ENCODE measurements around the gene NEBL. TPM values are rescaled to one million over a fixed set of nuclear protein-coding genes. Genes with fewer than 3 reads are reported as not detected.

The NEBL gene
- total RNA-seq, 4 donors from 2014 or later = 9.8 to 33.0 (median 16.4) TPM

DNA sequence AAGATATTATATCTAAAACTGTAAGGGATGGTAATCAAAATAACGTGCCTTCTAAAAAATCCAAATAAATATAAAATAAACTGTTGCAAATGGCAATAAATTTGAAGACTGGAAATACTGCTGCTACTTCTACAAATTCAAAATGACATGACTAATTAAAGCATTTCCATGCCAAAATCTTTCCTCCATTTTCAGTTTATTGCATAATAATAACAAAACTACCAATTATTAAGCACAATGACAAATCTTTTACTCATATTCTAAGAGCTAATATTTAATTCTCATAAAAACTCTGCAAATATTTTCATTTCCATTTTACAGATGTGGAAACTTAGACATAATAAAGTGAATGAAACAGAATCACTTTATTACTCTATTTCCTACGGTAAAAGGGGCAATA, 38.8 kb upstream of the NEBL start:
- Histone ChIP-seq H3K4me1 (no peaks in the 10 kb centered on the region), H3K9me3 (no peaks in the 10 kb centered on the region), H3K27me3 (no peaks in the 10 kb centered on the region), H3K36me3 (no peaks in the 10 kb centered on the region), H3K4me3 (no peak overlapping the region), H3K27ac (no peak overlapping the region)
- DNase-seq = no peak
- TF ChIP-seq CTCF (IDR thresholded peaks at IDR 0.05) (no peak), POLR2A (IDR thresholded peaks at IDR 0.05) (no peak)

GRCh38 chr10:20935301-20935700, 38.2 kb upstream of the NEBL start:
- Histone ChIP-seq H3K9me3 (no peaks in the 10 kb centered on the region), H3K36me3 (no peaks in the 10 kb centered on the region), H3K27ac (no peak overlapping the region), H3K27me3 (no peaks in the 10 kb centered on the region), H3K4me3 (no peak overlapping the region), H3K4me1 (no peaks in the 10 kb centered on the region)
- DNase-seq = no peak
- TF ChIP-seq CTCF (IDR thresholded peaks at IDR 0.05) = no peak
- no peak for TF ChIP-seq POLR2A (IDR thresholded peaks at IDR 0.05)

DNA sequence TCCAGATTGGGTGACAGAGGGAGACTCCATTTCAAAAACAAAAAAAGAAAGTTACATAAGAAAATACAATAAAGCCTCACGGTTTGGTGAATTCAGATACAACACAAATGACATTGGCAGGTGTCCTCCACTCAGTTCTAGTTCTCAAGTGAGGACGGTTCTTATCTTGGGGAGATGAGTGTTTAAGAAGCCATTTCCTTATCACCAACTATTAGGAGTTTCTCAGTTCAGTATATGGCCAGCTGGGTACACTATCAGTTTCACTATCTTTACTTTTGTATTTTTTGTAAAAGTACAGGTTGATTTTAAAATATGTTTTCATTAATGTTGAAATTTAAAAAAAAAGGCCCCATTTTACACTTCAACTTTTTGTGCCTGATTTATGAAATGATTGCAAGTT, 36.6 kb upstream of the NEBL start:
- no peak overlapping the region for H3K27ac ChIP-seq
- H3K9me3 ChIP-seq = no peaks in the 10 kb centered on the region
- H3K4me1 ChIP-seq = no peaks in the 10 kb centered on the region
- no peak for TF ChIP-seq CTCF (IDR thresholded peaks at IDR 0.05)
- no peak for DNase-seq
- H3K4me3 ChIP-seq = no peak overlapping the region
- H3K27me3 ChIP-seq = no peaks in the 10 kb centered on the region
- H3K36me3 ChIP-seq = no peaks in the 10 kb centered on the region

GRCh38 chr10:20932606-20933126, 35.6 kb upstream of the NEBL start:
- no peak for DNase-seq
- Histone ChIP-seq H3K36me3 (no peaks in the 10 kb centered on the region), H3K9me3 (no peaks in the 10 kb centered on the region), H3K4me1 (no peaks in the 10 kb centered on the region), H3K27me3 (no peaks in the 10 kb centered on the region), H3K27ac (no peak overlapping the region), H3K4me3 (no peak overlapping the region)
- no peak for TF ChIP-seq CTCF (IDR thresholded peaks at IDR 0.05)
- no peak for TF ChIP-seq POLR2A (IDR thresholded peaks at IDR 0.05)

GRCh38 chr10:20931156-20931795, 34.2 kb upstream of the NEBL start:
- H3K9me3 ChIP-seq = no peaks in the 10 kb centered on the region
- TF ChIP-seq CTCF (IDR thresholded peaks at IDR 0.05) = no peak
- no peak for TF ChIP-seq POLR2A (IDR thresholded peaks at IDR 0.05)
- no peak for DNase-seq
- no peak overlapping the region for H3K27ac ChIP-seq
- no peak overlapping the region for H3K4me3 ChIP-seq
- H3K27me3 ChIP-seq = no peaks in the 10 kb centered on the region
- H3K36me3 ChIP-seq = no peaks in the 10 kb centered on the region
- no peaks in the 10 kb centered on the region for H3K4me1 ChIP-seq

DNA sequence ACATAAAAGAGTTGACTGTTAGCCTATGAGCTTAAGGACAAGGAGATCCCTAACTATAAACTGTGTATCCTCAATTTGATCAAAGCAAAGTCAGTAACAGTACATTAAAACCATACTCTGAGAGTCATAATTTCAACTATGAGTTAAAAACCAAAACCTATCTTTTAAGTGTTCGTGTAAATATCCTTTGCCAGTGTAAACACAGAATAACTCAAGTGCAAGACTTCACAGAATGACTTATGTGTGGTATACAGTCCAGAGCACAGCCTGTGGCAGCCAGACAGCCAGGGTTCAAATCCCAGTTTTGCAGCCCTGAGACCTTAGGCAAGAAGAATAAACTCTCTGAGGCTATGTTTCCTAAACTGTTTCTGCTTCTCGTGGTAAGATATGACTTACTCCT, 30.3 kb upstream of the NEBL start:
- no peak for DNase-seq
- H3K27me3 ChIP-seq = no peaks in the 10 kb centered on the region
- no peaks in the 10 kb centered on the region for H3K9me3 ChIP-seq
- H3K4me3 ChIP-seq = no peak overlapping the region
- TF ChIP-seq CTCF (IDR thresholded peaks at IDR 0.05) (no peak), POLR2A (IDR thresholded peaks at IDR 0.05) (no peak)
- no peaks in the 10 kb centered on the region for H3K4me1 ChIP-seq
- H3K27ac ChIP-seq = no peak overlapping the region
- H3K36me3 ChIP-seq = no peaks in the 10 kb centered on the region
